Calu3 (cell line): ENCODE data around the gene OPHN1. TPM values are rescaled to one million over a fixed set of nuclear protein-coding genes. Genes with fewer than 3 reads are reported as not detected.
"Not testable (repeated sequence)": the region's sequence is repeated elsewhere in the genome, so short reads cannot be mapped to it uniquely, and the experiment has no call there.

Experiments
- BruUV-seq: library from RNA; stranded (reverse); fragments of 400-500 nt; replicated peaks from 2 replicates; lab custom pipeline; 2021; lab: Mats Ljungman, UMichigan
- CTCF ChIA-PET: fragments of 300-600 bp; sonication (Branson Sonifier 250); formaldehyde crosslinking; loops from one replicate; lab custom pipeline; 2022; ENCODE audit warnings: antibody characterized with exemption; lab: Charles Lee
- DNase-seq: peaks from one replicate; pipeline ENCODE4 v3.0.0; 2022
- H3K27ac Mint-ChIP-seq: one replicate; pipeline ENCODE4 v1.8.0; 2022; ENCODE audit warnings: mixed read lengths; ENCODE audit not compliant: unreplicated experiment
- H3K27me3 Mint-ChIP-seq: one replicate; pipeline ENCODE4 v1.8.0; 2022; ENCODE audit warnings: mixed read lengths; ENCODE audit not compliant: unreplicated experiment
- H3K36me3 Mint-ChIP-seq: one replicate; pipeline ENCODE4 v1.8.0; 2022; ENCODE audit warnings: mild to moderate bottlenecking, moderate library complexity, mixed read lengths; ENCODE audit not compliant: insufficient read depth, unreplicated experiment
- H3K4me1 Mint-ChIP-seq: one replicate; pipeline ENCODE4 v1.8.0; 2022; ENCODE audit warnings: mild to moderate bottlenecking, low read depth, mixed read lengths; ENCODE audit not compliant: unreplicated experiment
- H3K4me3 Mint-ChIP-seq: one replicate; pipeline ENCODE4 v1.8.0; 2022; ENCODE audit warnings: mild to moderate bottlenecking, low read depth, moderate library complexity, mixed read lengths; ENCODE audit not compliant: unreplicated experiment
- H3K9me3 Mint-ChIP-seq: one replicate; pipeline ENCODE4 v1.8.0; 2022; ENCODE audit warnings: low read depth, mixed read lengths; ENCODE audit not compliant: unreplicated experiment
- CTCF ChIP-seq: fragments of 200-600 bp; IDR thresholded peaks from one replicate; pipeline ENCODE4 v1.8.0; 2022; ENCODE audit warnings: antibody characterized with exemption; ENCODE audit not compliant: unreplicated experiment
- intact Hi-C: fragments of 100-400 bp; cut with micrococcal nuclease; formaldehyde crosslinking; loops from one replicate; pipeline ENCODE4 v1.10.0; 2022; ENCODE audit not compliant: unreplicated experiment
- total RNA-seq: library from RNA; stranded (reverse); gene quantifications from 2 replicates; pipeline ENCODE4 v1.2.3, GENCODE V29; 2022

The OPHN1 gene
- total RNA-seq, 1 experiment from 2014 or later = 13.1 TPM

GRCh38 chrX:68343551-68343950, 89.7 kb downstream of the OPHN1 start:
- CTCF ChIA-PET = interaction anchor here (0.7 kb wide), 1 partner anchor 119 kb away, joined by 3 read pairs; no protein-coding TSS in a partner anchor
- TF ChIP-seq CTCF = no peak
- no peaks in the 10 kb centered on the region for H3K4me1 Mint-ChIP-seq
- no peak overlapping the region for H3K4me3 Mint-ChIP-seq
- BruUV-seq = no TSS peak
- H3K27ac Mint-ChIP-seq = no peak overlapping the region
- H3K9me3 Mint-ChIP-seq = no peaks in the 10 kb centered on the region
- DNase-seq = no peak
- H3K36me3 Mint-ChIP-seq = no peaks in the 10 kb centered on the region
- H3K27me3 Mint-ChIP-seq = no peaks in the 10 kb centered on the region
- intact Hi-C loops = no loop called here

- Mint-ChIP-seq H3K27me3 (no peaks in the 10 kb centered on the region), H3K4me3 (no peak overlapping the region), H3K36me3 (no peaks in the 10 kb centered on the region), H3K27ac (no peak overlapping the region), H3K4me1 (no peaks in the 10 kb centered on the region), H3K9me3 (no peaks in the 10 kb centered on the region)
- CTCF ChIA-PET = no interaction called here
- BruUV-seq = no TSS peak
- no peak for DNase-seq
- intact Hi-C loops = no loop called here
- no peak for TF ChIP-seq CTCF
Measured at GRCh38 chrX:68332201-68332731, 101.0 kb downstream of the OPHN1 start.

GRCh38 chrX:68326841-68327240, 106.5 kb downstream of the OPHN1 start:
- H3K27me3 Mint-ChIP-seq, H3K36me3 Mint-ChIP-seq, BruUV-seq, CTCF ChIA-PET, H3K4me1 Mint-ChIP-seq, DNase-seq, intact Hi-C loops, H3K27ac Mint-ChIP-seq, H3K4me3 Mint-ChIP-seq, H3K9me3 Mint-ChIP-seq: not testable (repeated sequence)

- Mint-ChIP-seq H3K27ac (no peak overlapping the region), H3K27me3 (no peaks in the 10 kb centered on the region), H3K4me1 (no peaks in the 10 kb centered on the region), H3K9me3 (no peaks in the 10 kb centered on the region), H3K4me3 (no peak overlapping the region), H3K36me3 (no peaks in the 10 kb centered on the region)
- TF ChIP-seq CTCF = no peak
- no TSS peak for BruUV-seq
- CTCF ChIA-PET = no interaction called here
- DNase-seq = no peak
- intact Hi-C loops = no loop called here
Measured at GRCh38 chrX:68307769-68308168, 125.5 kb downstream of the OPHN1 start.

- Mint-ChIP-seq H3K36me3 (no peaks in the 10 kb centered on the region), H3K4me1 (no peaks in the 10 kb centered on the region), H3K4me3 (no peak overlapping the region), H3K27me3 (no peaks in the 10 kb centered on the region), H3K27ac (no peak overlapping the region), H3K9me3 (no peaks in the 10 kb centered on the region)
- no TSS peak for BruUV-seq
- TF ChIP-seq CTCF = no peak
- intact Hi-C loops = no loop called here
- CTCF ChIA-PET = no interaction called here
- DNase-seq = no peak
Measured at GRCh38 chrX:68304602-68305001, 128.7 kb downstream of the OPHN1 start.
